SK-N-SH treated with all-trans-retinoic acid at 6 μM for 48 hours (cell line): Measurements from ENCODE around the gene YEATS4.
"Not testable (repeated sequence)": the region's sequence is repeated elsewhere in the genome, so short reads cannot be mapped to it uniquely, and the experiment has no call there.

Source experiments
- ATAC-seq: fragments of 200-7000 bp; cut with Tn5 transposase; 3 replicates; pipeline ENCODE4 v1.9.1; 2020; ENCODE audit warnings: mild to moderate bottlenecking, moderate library complexity
- ARNTL ChIP-seq: fragments of 450-650 bp; formaldehyde crosslinking; IDR thresholded peaks from 2 replicates; pipeline ENCODE4 v1.5.0; 2020; ENCODE audit warnings: low read depth, mild to moderate bottlenecking, moderate library complexity, borderline replicate concordance
- BACH2 ChIP-seq: fragments of 250-450 bp; sonication (Bioruptor Pico); IDR thresholded peaks from 2 replicates; pipeline ENCODE4 v1.9.0; 2021; ENCODE audit warnings: mild to moderate bottlenecking, borderline replicate concordance
- CSRNP3 ChIP-seq: fragments of 250-450 bp; sonication (Bioruptor Pico); IDR thresholded peaks from 2 replicates; pipeline ENCODE4 v1.5.1; 2021; ENCODE audit warnings: mild to moderate bottlenecking, moderate library complexity
- ESRRG ChIP-seq: fragments of 250-450 bp; sonication (Bioruptor Pico); IDR thresholded peaks from 2 replicates; pipeline ENCODE4 v1.6.1; 2021; ENCODE audit warnings: mild to moderate bottlenecking
- GLIS3 ChIP-seq: fragments of 250-450 bp; sonication (Bioruptor Pico); IDR thresholded peaks from 2 replicates; pipeline ENCODE4 v1.5.0; 2020; ENCODE audit warnings: mild to moderate bottlenecking, moderate library complexity
- ISL1 ChIP-seq: fragments of 250-450 bp; sonication (Bioruptor Pico); IDR thresholded peaks from 2 replicates; pipeline ENCODE4 v2.1.2; 2022; ENCODE audit warnings: mild to moderate bottlenecking, moderate library complexity
- OSR1 ChIP-seq: fragments of 250-450 bp; sonication (Bioruptor Pico); IDR thresholded peaks from 2 replicates; pipeline ENCODE4 v1.8.0; 2022; ENCODE audit warnings: moderate library complexity, mild to moderate bottlenecking, inconsistent platforms
- PATZ1 ChIP-seq: fragments of 250-450 bp; sonication (Bioruptor Pico); IDR thresholded peaks from 2 replicates; pipeline ENCODE4 v1.8.0; 2020; ENCODE audit warnings: mild to moderate bottlenecking, moderate library complexity, borderline replicate concordance
- PPARA ChIP-seq: fragments of 250-450 bp; sonication (Bioruptor Pico); IDR thresholded peaks from 2 replicates; pipeline ENCODE4 v1.5.0; 2020; ENCODE audit warnings: mild to moderate bottlenecking, borderline replicate concordance
- RARB ChIP-seq: fragments of 250-450 bp; sonication (Bioruptor Pico); IDR thresholded peaks from 2 replicates; pipeline ENCODE4 v1.8.0; 2021; ENCODE audit warnings: mild to moderate bottlenecking, moderate library complexity
- SNAI2 ChIP-seq: fragments of 250-450 bp; sonication (Bioruptor Pico); IDR thresholded peaks from 2 replicates; pipeline ENCODE4 v1.5.0; 2020; ENCODE audit warnings: mild to moderate bottlenecking, moderate library complexity
- ZC3H10 ChIP-seq: fragments of 250-450 bp; sonication (Bioruptor Pico); IDR thresholded peaks from 2 replicates; pipeline ENCODE4 v1.5.1; 2021; ENCODE audit warnings: mild to moderate bottlenecking, moderate library complexity
- ZFP30 ChIP-seq: fragments of 450-650 bp; formaldehyde crosslinking; IDR thresholded peaks from 2 replicates; pipeline ENCODE4 v1.5.0; 2022; ENCODE audit warnings: mild to moderate bottlenecking, moderate library complexity
- ZNF565 ChIP-seq: fragments of 450-650 bp; formaldehyde crosslinking; conservative IDR thresholded peaks from 2 replicates; pipeline ENCODE4 v1.5.0; 2020; ENCODE audit warnings: low read depth, mild to moderate bottlenecking, moderate library complexity
- ZNF70 ChIP-seq: fragments of 450-650 bp; formaldehyde crosslinking; IDR thresholded peaks from 2 replicates; pipeline ENCODE4 v1.5.0; 2020; ENCODE audit warnings: mild to moderate bottlenecking, moderate library complexity
- ZNF8 ChIP-seq: fragments of 450-650 bp; formaldehyde crosslinking; IDR thresholded peaks from 2 replicates; pipeline ENCODE4 v1.5.0; 2020; ENCODE audit warnings: mild to moderate bottlenecking, moderate library complexity
- TF ChIP-seq, protein P1 (sequence below): fragments of 250-450 bp; sonication (Bioruptor Pico); IDR thresholded peaks from 2 replicates; pipeline ENCODE4 v1.8.0; 2021; ENCODE audit warnings: low read depth, mild to moderate bottlenecking, moderate library complexity, borderline replicate concordance
- TF ChIP-seq, protein P2 (sequence below): fragments of 250-450 bp; sonication (Bioruptor Pico); IDR thresholded peaks from 2 replicates; pipeline ENCODE4 v1.5.1; 2020; ENCODE audit warnings: low read depth, mild to moderate bottlenecking, moderate library complexity
- TF ChIP-seq, protein P3 (sequence below): fragments of 250-450 bp; sonication (Bioruptor Pico); IDR thresholded peaks from 2 replicates; pipeline ENCODE4 v1.5.0; 2020; ENCODE audit warnings: mild to moderate bottlenecking, moderate library complexity

Gene YEATS4

GRCh38 chr12:69359531-69360347 lies at the start of gene YEATS4:
TSS of gene YEATS4 (plus strand) at chr12:69359743. CDS start at chr12:69359973, 230 bp downstream.
- TF ChIP-seq GLIS3 (CRISPR knock-in tag) (0 out of 2 replicates have a peak, but pooled peaks have one; percentile 23), SNAI2 (CRISPR knock-in tag) (no peak), PPARA (CRISPR knock-in tag) (no peak)
- ATAC-seq = peak; percentile 95

DNA sequence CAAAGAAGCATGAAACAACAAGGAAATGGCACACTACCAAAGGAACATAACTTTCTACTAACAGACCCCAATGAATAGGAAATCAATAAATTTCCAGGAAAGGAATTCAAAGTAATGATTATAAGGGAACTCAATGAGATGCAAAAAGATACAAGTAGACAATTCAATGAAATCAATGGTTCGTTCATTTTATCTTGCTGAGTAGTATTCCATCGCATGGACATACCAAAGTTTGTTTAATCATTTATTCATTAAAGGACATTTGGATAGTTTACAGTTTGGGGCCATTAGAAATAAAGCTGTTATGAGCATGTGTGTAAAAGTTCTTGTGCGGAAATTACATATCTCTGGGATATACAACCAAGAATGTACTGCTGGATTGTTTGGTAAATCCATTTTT lies 46.3 kb upstream of the YEATS4 start:
- TF ChIP-seq RARB (CRISPR knock-in tag) (no peak), ZNF70 (CRISPR knock-in tag) (no peak), ZNF8 (CRISPR knock-in tag) (peak; percentile 85), CSRNP3 (no peak), ZNF565 (CRISPR knock-in tag) (no peak)
- TF ChIP-seq, protein P1, sequence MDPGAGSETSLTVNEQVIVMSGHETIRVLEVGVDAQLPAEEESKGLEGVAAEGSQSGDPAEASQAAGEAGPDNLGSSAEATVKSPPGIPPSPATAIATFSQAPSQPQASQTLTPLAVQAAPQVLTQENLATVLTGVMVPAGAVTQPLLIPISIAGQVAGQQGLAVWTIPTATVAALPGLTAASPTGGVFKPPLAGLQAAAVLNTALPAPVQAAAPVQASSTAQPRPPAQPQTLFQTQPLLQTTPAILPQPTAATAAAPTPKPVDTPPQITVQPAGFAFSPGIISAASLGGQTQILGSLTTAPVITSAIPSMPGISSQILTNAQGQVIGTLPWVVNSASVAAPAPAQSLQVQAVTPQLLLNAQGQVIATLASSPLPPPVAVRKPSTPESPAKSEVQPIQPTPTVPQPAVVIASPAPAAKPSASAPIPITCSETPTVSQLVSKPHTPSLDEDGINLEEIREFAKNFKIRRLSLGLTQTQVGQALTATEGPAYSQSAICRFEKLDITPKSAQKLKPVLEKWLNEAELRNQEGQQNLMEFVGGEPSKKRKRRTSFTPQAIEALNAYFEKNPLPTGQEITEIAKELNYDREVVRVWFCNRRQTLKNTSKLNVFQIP (CRISPR knock-in tag) = no peak

DNA sequence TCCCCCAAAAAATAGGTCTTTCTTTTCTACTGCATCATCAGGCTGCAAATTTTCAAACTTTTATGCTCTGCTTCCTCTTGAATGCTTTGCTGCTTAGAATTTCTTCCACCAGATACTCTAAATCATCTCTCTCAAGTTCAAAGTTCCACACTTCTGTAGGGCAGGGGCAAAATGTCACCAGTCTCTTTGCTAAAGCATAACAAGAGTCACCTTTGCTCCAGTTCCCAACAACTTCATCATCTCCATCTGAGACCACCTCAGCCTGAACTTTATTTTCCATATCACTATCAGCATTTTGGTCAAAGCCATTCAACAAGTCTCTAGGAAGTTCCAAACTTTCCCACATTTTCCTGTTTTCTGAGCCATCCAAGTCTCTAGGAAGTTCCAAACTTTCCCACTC lies 42.8 kb upstream of the YEATS4 start:
- ATAC-seq = not testable (repeated sequence)

More for the DNA sequence above, 46.3 kb upstream of the YEATS4 start:
- ATAC-seq = no peak

DNA sequence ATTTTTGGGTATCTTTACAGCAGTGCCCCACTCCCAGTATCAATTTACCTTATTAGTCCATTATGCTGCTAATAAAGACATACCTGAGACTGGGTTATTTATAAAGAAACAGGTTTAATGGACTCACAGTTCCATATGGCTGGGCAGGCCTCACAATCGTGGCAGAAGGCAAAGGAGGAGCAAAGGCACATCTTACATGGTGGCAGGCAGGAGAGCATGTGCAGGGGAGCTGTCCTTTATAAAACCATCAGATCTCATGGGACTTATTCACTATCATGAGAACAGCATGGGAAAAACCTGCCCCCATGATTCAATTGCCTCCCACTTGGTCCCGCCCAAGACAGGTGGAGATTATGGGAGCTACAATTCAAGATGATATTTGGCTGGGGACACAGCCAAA lies 42.3 kb upstream of the YEATS4 start:
- ATAC-seq = not testable (repeated sequence)

- ATAC-seq = no peak
- TF ChIP-seq PATZ1 = no peak
- TF ChIP-seq, protein P2, sequence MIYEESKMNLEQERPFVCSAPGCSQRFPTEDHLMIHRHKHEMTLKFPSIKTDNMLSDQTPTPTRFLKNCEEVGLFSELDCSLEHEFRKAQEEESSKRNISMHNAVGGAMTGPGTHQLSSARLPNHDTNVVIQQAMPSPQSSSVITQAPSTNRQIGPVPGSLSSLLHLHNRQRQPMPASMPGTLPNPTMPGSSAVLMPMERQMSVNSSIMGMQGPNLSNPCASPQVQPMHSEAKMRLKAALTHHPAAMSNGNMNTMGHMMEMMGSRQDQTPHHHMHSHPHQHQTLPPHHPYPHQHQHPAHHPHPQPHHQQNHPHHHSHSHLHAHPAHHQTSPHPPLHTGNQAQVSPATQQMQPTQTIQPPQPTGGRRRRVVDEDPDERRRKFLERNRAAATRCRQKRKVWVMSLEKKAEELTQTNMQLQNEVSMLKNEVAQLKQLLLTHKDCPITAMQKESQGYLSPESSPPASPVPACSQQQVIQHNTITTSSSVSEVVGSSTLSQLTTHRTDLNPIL = no peak
- TF ChIP-seq OSR1 = no peak
- no peak for TF ChIP-seq PPARA (CRISPR knock-in tag)
- no peak for TF ChIP-seq ZNF565 (CRISPR knock-in tag)
- TF ChIP-seq ZNF8 (CRISPR knock-in tag) = no peak
- TF ChIP-seq BACH2 (CRISPR knock-in tag) = no peak
- TF ChIP-seq, protein P3, sequence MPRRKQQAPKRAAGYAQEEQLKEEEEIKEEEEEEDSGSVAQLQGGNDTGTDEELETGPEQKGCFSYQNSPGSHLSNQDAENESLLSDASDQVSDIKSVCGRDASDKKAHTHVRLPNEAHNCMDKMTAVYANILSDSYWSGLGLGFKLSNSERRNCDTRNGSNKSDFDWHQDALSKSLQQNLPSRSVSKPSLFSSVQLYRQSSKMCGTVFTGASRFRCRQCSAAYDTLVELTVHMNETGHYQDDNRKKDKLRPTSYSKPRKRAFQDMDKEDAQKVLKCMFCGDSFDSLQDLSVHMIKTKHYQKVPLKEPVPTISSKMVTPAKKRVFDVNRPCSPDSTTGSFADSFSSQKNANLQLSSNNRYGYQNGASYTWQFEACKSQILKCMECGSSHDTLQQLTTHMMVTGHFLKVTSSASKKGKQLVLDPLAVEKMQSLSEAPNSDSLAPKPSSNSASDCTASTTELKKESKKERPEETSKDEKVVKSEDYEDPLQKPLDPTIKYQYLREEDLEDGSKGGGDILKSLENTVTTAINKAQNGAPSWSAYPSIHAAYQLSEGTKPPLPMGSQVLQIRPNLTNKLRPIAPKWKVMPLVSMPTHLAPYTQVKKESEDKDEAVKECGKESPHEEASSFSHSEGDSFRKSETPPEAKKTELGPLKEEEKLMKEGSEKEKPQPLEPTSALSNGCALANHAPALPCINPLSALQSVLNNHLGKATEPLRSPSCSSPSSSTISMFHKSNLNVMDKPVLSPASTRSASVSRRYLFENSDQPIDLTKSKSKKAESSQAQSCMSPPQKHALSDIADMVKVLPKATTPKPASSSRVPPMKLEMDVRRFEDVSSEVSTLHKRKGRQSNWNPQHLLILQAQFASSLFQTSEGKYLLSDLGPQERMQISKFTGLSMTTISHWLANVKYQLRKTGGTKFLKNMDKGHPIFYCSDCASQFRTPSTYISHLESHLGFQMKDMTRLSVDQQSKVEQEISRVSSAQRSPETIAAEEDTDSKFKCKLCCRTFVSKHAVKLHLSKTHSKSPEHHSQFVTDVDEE (CRISPR knock-in tag) = no peak
- no peak for TF ChIP-seq ZFP30 (CRISPR knock-in tag)
- no peak for TF ChIP-seq ARNTL (CRISPR knock-in tag)
- TF ChIP-seq CSRNP3 = no peak
- TF ChIP-seq ZC3H10 (CRISPR knock-in tag) = no peak
- no peak for TF ChIP-seq ISL1 (CRISPR knock-in tag)
- TF ChIP-seq SNAI2 (CRISPR knock-in tag) = no peak
- TF ChIP-seq ESRRG (CRISPR knock-in tag) = no peak
Observed at GRCh38 chr12:69318225-69318624, 41.3 kb upstream of the YEATS4 start.
